H1 (cell line): ENCODE data around the gene ALDOA. TPM values are rescaled to one million over a fixed set of nuclear protein-coding genes. Genes with fewer than 3 reads are reported as not detected.

ENCODE experiments used
- CTBP2 ChIP-seq: IDR thresholded peaks from 2 replicates; pipeline ENCODE4 v1.7.0; 2011; ENCODE audit warnings: borderline replicate concordance, mild to moderate bottlenecking, moderate library complexity, mixed read lengths, low read length; ENCODE audit not compliant: insufficient read depth, insufficient read length
- EP300 ChIP-seq, 2 experiments: IDR thresholded peaks; 1 replicate in 1 of 2; 2 replicates in 1 of 2; pipeline ENCODE4 v1.6.1; 2011 to 2012; ENCODE audit warnings: low read depth in 2 of 2, low read length in 2 of 2, mild to moderate bottlenecking in 2 of 2, borderline replicate concordance in 1 of 2, inconsistent platforms in 1 of 2, moderate library complexity in 1 of 2
- EZH2 ChIP-seq: fragments of 200-600 bp; sonication (generic); IDR thresholded peaks from 2 replicates; pipeline ENCODE4 v1.7.1; 2012; ENCODE audit warnings: low read depth, mild to moderate bottlenecking, moderate library complexity, low read length, inconsistent platforms; ENCODE audit not compliant: severe bottlenecking
- NRF1 ChIP-seq: IDR thresholded peaks from 2 replicates; pipeline ENCODE4 v1.6.1; 2011; ENCODE audit warnings: mild to moderate bottlenecking, low read depth, low read length, improper control_type of control experiment
- SIN3A ChIP-seq, 2 experiments: IDR thresholded peaks in 1 of 2; conservative IDR thresholded peaks in 1 of 2; 2 replicates each; pipeline ENCODE4 v1.6.1; 2011 to 2012; ENCODE audit warnings: low read length in 2 of 2, improper control_type of control experiment in 1 of 2, low read depth in 1 of 2, mild to moderate bottlenecking in 1 of 2
- SIRT6 ChIP-seq: IDR thresholded peaks from one replicate; pipeline ENCODE4 v1.7.1; 2012; ENCODE audit warnings: low read length, inconsistent platforms
- TBP ChIP-seq: IDR thresholded peaks from 2 replicates; pipeline ENCODE4 v1.6.1; 2011; ENCODE audit warnings: low read depth, low read length, improper control_type of control experiment
- polyA plus RNA-seq, 7 experiments: library from polyadenylated mRNA; depleted of rRNA in 3 of 7; stranded (reverse) in 5 of 7; unstranded in 2 of 7; fragments of >200 nt in 5 of 7; fragments of 200-250 nt in 2 of 7; gene quantifications; 1 replicate in 5 of 7; 2 replicates in 1 of 7; 4 replicates in 1 of 7; pipeline versions ENCODE4 v1.2.1 to v1.2.3, GENCODE V29; 2011 to 2013; ENCODE audit warnings: missing spikeins in 2 of 7, mixed read lengths in 2 of 7
- total RNA-seq: library from RNA; stranded (reverse); fragmentation: NEBNext Ultra II Directional; extraction: Animal tissue kit (Norgen Biotek cat#: 25700); gene quantifications from 2 replicates; pipeline ENCODE4 v1.2.1, GENCODE V29; 2021

The ALDOA gene
- total and polyA plus RNA-seq, 2 of the 8 experiments (the other 6 are each of a cell fraction or from before 2014, with no cell fraction given): 1,072 to 1,083 TPM

GRCh38 chr16:30085820-30086219 lies 20.3 kb downstream of the ALDOA start (continued):
- no peak for TF ChIP-seq SIRT6
- TF ChIP-seq SIN3A (conservative IDR thresholded peaks at IDR 0.05 in 1 of 2, IDR thresholded peaks at IDR 0.05 in 1 of 2; ENCODE audit: low read depth in 1 of 2, low read length in 2 of 2): no peak
- TF ChIP-seq EP300 (IDR thresholded peaks at IDR 0.05; ENCODE audit: borderline replicate concordance in 1 of 2, low read depth in 2 of 2, low read length in 2 of 2): no peak
- TF ChIP-seq EZH2: no peak
- no peak for TF ChIP-seq TBP
- TF ChIP-seq NRF1: no peak
- no peak for TF ChIP-seq CTBP2
